Measurements from ENCODE around the gene CLDN9.

CLDN9 gene

DNA sequence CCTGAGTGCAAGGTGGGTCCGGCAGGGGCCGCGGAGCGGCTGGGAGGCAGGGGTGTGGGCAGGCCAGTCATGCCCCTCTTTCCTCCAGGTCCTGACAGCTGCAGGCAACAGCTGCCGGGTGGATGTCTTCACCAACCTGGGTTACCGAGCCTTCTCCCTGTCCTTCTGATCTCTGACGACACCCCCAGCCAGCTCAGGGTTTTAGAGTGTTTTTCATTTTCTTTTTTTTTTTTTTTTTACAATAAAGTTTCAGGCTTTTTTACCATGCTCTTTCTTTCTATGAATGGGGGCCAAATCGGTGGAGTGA lies 14.7 kb downstream of the CLDN9 start:
- Histone ChIP-seq H3K4me2 (ENCODE audit: low read depth, low read length) (no peak overlapping the region), H3K9ac (ENCODE audit: low read length) (no peak overlapping the region), H3K4me3 (ENCODE audit: low read length) (no peak overlapping the region), H3K27me3 (replicated peaks; ENCODE audit: insufficient read depth, low read length) (peaks cover 45% of the 10 kb centered on the region), H3F3A (ENCODE audit: insufficient read depth, low read length) (0 out of 2 replicates have a peak, but pooled peaks cover 13% of the 10 kb centered on the region), H3K9me3 (replicated peaks; ENCODE audit: insufficient read depth, low read length) (no peaks in the 10 kb centered on the region), H4K20me1 (ENCODE audit: insufficient read depth, low read length) (no peaks in the 10 kb centered on the region), H3K36me3 (replicated peaks; ENCODE audit: insufficient read depth, low read length) (no peaks in the 10 kb centered on the region), H2AFZ (ENCODE audit: low read length) (no peak overlapping the region), H3K4me1 (ENCODE audit: low read length) (peaks cover 4% of the 10 kb centered on the region), H3K27ac (ENCODE audit: low read length) (no peak overlapping the region), H3K79me2 (ENCODE audit: low read length) (no peaks in the 10 kb centered on the region), H3K9me2 (replicated peaks; ENCODE audit: insufficient read depth, low read length) (no peaks in the 10 kb centered on the region)
- TF ChIP-seq, protein P1, sequence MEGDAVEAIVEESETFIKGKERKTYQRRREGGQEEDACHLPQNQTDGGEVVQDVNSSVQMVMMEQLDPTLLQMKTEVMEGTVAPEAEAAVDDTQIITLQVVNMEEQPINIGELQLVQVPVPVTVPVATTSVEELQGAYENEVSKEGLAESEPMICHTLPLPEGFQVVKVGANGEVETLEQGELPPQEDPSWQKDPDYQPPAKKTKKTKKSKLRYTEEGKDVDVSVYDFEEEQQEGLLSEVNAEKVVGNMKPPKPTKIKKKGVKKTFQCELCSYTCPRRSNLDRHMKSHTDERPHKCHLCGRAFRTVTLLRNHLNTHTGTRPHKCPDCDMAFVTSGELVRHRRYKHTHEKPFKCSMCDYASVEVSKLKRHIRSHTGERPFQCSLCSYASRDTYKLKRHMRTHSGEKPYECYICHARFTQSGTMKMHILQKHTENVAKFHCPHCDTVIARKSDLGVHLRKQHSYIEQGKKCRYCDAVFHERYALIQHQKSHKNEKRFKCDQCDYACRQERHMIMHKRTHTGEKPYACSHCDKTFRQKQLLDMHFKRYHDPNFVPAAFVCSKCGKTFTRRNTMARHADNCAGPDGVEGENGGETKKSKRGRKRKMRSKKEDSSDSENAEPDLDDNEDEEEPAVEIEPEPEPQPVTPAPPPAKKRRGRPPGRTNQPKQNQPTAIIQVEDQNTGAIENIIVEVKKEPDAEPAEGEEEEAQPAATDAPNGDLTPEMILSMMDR (IDR thresholded peaks at IDR 0.05; ENCODE audit: low read length) = no peak
- TF ChIP-seq EZH2phosphoT487 (IDR thresholded peaks at IDR 0.05; ENCODE audit: low read length) (no peak), EZH2 (optimal IDR thresholded peaks at IDR 0.05; ENCODE audit: low read depth, low read length) (no peak)
- no peak for DNase-seq

DNA sequence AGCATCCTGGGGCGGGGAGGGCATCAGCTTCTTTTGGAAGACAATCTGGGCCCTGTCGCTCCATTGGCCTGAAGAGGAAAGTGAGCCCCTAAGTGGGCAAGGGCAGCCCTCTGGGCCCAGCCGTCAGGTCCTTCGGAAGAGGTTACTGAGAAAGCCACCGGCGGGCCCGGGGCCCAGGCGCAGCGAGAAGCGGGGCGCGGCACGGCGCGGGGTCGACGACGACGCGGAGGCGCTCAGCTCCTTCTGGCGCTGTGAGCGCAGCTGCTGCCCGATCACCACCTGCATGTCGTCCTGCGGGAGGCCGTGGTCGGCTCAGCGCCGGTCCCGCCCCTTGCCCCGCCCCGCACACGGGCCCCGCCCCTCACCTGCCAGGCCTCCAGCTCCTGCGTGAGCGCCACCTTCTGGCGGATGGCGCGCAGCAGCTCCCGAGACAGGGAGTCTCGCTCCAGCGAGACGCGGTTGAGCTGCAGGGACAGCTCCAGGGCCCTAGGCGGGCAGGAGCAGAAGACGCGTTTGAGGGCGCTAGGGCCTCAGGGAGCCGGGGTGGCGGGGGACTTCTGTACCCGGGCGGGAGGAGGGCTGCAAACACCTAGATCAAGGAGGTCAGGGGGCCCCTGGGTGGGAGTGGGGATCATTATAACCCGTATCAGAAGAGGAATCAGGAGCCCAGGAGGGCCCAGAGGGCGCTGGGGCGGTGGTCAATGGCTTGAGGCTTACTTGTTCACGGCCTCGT lies 15.4 kb downstream of the CLDN9 start:
- DNase-seq = peak; percentile 90
- peak overlapping the region; percentile 50 for H3K4me2 ChIP-seq (ENCODE audit: low read depth, low read length)
- H3K4me3 ChIP-seq (ENCODE audit: low read length) = no peak overlapping the region
- peaks cover 4% of the 10 kb centered on the region for H3K4me1 ChIP-seq (ENCODE audit: low read length)
- H3K9me2 ChIP-seq (replicated peaks; ENCODE audit: insufficient read depth, low read length) = no peaks in the 10 kb centered on the region
- TF ChIP-seq EZH2 (optimal IDR thresholded peaks at IDR 0.05; ENCODE audit: low read depth, low read length) (no peak), EZH2phosphoT487 (IDR thresholded peaks at IDR 0.05; ENCODE audit: low read length) (no peak)
- TF ChIP-seq, protein P1 (IDR thresholded peaks at IDR 0.05; ENCODE audit: low read length) = peak; percentile 79
- H3K36me3 ChIP-seq (replicated peaks; ENCODE audit: insufficient read depth, low read length) = no peaks in the 10 kb centered on the region
- H2AFZ ChIP-seq (ENCODE audit: low read length) = no peak overlapping the region
- 0 out of 2 replicates have a peak, but pooled peaks cover 6% of the 10 kb centered on the region for H3F3A ChIP-seq (ENCODE audit: insufficient read depth, low read length)
- no peaks in the 10 kb centered on the region for H3K9me3 ChIP-seq (replicated peaks; ENCODE audit: insufficient read depth, low read length)
- H3K9ac ChIP-seq (ENCODE audit: low read length) = no peak overlapping the region
- H3K79me2 ChIP-seq (ENCODE audit: low read length) = no peaks in the 10 kb centered on the region
- no peak overlapping the region for H3K27ac ChIP-seq (ENCODE audit: low read length)
- no peaks in the 10 kb centered on the region for H4K20me1 ChIP-seq (ENCODE audit: insufficient read depth, low read length)
- H3K27me3 ChIP-seq (replicated peaks; ENCODE audit: insufficient read depth, low read length) = peaks cover 52% of the 10 kb centered on the region

DNA sequence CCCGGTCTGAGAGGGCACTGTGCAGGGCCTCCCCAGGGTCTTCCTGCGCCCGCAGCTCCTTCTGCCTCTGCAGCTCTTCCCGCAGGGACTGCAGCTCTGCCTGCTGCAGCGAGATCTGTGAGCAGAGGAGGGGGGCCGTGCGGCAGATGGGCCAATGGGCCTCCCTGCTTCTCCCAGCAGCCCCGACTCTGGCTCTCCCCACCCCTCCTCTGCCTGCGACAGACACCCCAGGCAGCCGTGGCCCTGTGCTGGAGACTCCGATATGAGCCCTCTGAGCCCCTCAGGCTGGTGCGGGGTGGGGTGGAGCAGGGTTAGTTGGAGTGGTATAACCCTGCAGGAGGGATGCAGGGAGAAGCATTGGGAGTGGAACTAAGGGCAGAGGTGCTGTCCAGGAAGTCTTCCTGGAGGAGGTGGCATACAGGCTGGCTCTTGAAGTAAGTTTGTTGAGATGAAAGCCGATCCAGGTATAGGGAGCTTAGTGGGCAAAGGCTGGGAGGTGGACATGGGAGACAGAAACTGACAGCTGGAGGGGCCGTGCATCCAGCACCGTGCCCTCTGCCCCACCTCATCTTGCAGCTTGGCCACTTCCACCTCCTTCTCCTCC lies 16.1 kb downstream of the CLDN9 start:
- Histone ChIP-seq H4K20me1 (ENCODE audit: insufficient read depth, low read length) (no peaks in the 10 kb centered on the region), H3F3A (ENCODE audit: insufficient read depth, low read length) (0 out of 2 replicates have a peak, but pooled peaks cover 6% of the 10 kb centered on the region), H2AFZ (ENCODE audit: low read length) (no peak overlapping the region), H3K27ac (ENCODE audit: low read length) (no peak overlapping the region), H3K9ac (ENCODE audit: low read length) (no peak overlapping the region), H3K79me2 (ENCODE audit: low read length) (no peaks in the 10 kb centered on the region), H3K27me3 (replicated peaks; ENCODE audit: insufficient read depth, low read length) (peaks cover 58% of the 10 kb centered on the region), H3K4me2 (ENCODE audit: low read depth, low read length) (no peak overlapping the region), H3K4me3 (ENCODE audit: low read length) (no peak overlapping the region), H3K9me2 (replicated peaks; ENCODE audit: insufficient read depth, low read length) (no peaks in the 10 kb centered on the region), H3K36me3 (replicated peaks; ENCODE audit: insufficient read depth, low read length) (no peaks in the 10 kb centered on the region), H3K9me3 (replicated peaks; ENCODE audit: insufficient read depth, low read length) (no peaks in the 10 kb centered on the region), H3K4me1 (ENCODE audit: low read length) (peaks cover 4% of the 10 kb centered on the region)
- no peak for DNase-seq
- TF ChIP-seq, protein P1 (IDR thresholded peaks at IDR 0.05; ENCODE audit: low read length) = no peak
- TF ChIP-seq EZH2phosphoT487 (IDR thresholded peaks at IDR 0.05; ENCODE audit: low read length) = no peak
- TF ChIP-seq EZH2 (optimal IDR thresholded peaks at IDR 0.05; ENCODE audit: low read depth, low read length) = no peak

Data from MM.1S (cell line).